Measurements from ENCODE around the gene SLC12A7.
"Not testable (repeated sequence)": the region's sequence is repeated elsewhere in the genome, so short reads cannot be mapped to it uniquely, and the experiment has no call there.

The SLC12A7 gene

DNA sequence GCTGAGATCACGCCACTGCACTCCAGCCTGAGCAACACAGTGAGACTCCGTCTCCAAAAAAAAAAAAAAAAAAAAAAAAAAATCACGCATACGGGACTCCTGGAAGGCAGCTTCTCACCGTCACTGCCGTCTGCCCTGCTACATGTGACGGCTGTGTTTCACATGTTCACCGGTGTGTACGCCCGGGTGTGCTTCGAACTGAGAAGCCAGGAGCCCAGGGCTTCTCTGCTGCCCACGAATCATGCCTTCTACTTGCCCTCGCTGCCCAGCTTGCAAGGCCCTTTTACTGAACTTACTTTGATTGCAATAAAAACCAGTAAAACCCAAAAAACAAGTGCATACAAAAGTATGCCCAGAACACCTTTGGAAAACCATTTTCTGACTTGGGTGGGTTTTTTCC is 109.0 kb downstream of the SLC12A7 start:
- no peak for DNase-seq

DNA sequence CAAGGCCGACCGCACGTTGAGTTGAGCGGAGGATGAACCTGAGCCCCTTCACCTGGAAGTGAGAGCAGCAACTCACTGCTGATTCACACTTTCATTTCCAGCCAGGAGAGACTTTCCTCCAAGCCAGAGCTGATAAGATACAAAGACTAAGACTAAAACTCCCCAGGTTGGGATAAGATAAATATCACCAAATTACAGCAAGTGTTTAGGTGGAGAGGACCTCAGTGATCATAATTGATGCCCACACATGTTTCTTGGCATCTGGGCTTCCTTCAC is 109.7 kb downstream of the SLC12A7 start:
- DNase-seq, result no peak

DNA sequence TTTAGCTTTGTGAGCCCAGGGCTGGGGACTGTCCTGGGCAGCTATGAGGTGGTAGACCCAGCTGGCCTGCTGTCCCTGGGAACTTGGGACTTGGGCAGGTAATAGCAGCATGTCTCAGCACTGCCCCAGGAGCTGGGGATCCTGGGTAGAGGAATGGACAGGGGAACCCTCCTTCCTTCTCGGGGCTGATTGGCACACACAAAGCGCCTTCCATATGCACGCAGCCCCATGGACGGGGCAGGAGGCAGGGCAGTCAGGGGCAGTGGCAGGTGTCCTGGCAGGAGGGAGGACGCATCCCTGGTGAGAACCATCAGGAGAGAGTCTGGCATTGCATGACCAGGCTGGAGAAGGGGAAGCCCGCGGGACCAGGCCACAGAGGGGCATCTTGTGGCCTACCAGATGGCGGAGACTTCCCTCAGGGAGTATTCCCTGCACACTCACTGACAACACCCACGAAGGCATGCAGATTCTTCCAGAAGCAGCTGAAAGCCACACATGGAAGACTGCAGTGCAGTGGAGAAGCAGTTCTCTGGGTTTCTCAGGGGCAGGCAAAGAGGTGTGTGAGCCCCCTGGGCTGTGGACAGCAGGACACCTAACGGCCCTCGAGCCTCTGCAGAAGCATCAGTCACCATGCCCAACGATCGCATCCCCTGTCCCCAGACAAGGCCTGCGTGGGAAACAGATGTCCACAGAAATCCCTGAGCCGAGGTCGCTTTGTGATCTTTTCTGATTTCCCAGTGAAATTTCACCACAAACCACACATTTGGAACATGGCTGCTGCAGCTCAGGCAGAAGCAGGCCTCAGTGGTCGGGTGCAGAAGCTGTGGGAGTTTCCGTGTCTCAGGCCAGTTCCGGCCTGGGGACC is 110.2 kb downstream of the SLC12A7 start:
- no peak for DNase-seq

DNA sequence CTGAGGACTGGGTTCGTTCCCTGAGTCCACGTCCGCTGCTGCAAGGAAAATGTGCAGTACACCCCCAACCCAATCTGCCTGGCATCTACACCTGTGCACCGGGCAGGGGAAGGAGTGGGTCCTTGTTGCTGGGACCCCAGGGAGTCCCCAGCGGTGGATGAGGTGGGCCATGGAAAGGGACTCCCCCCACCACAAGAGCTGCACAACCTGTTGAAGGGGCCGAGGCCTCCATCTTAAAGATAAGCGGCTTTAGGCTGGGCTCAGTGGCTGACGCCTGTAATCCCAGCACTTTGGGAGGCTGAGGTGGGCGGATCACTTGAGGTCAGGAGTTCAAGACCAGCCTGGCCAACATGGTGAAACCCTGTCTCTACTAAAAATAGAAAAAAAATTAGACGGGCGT is 111.0 kb downstream of the SLC12A7 start:
- not testable (repeated sequence) for DNase-seq

All from NCI-H1930 (cell line).